ENCODE data around the gene ABCF3. TPM values are rescaled to one million over a fixed set of nuclear protein-coding genes. Genes with fewer than 3 reads are reported as not detected.
"Not testable (repeated sequence)": the region's sequence is repeated elsewhere in the genome, so short reads cannot be mapped to it uniquely, and the experiment has no call there.

The ABCF3 gene
- total RNA-seq, 3 donors from 2014 or later = 60.7 to 79.7 (median 72.3) TPM

DNA sequence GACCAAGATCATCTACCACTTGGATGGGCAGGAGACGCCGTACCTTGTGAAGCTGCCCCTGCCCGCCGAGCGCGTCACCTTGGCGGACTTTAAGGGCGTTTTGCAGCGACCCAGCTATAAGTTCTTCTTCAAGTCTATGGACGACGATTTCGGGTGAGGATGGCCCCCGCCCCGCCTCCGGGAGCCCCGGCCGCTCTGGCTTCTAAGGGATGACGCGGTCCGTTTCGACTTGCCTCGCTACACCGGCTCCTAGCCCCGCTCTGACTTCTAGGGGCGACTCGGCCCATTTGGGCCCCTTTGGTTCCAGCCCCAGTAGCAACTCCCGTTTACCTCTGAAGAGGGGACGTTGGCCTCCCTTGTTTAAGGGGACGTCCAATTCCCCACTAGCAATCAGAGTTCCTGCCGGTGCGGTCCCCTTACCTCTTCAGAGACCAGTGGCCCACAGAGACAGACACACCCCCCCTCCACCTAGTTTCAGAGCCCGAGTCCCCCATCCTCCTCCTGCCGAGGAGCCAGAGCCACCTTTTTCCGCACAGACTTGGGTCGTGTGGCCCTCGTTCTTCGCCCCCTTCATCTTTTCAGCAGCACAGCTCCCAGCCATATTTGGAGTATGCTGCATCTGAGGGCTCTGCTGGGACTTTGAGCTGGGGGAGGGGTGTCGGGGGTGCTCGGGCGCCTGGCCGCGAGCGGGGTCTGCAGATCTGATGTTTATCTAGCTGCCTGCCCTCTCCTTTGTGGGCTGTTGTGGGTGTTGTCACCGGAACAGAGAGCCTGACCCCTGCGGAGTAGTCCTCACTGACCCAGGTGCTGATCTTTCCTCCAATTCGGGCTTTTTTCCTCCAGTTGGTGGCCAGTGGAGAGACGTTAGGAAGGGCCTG lies 30.1 kb upstream of the ABCF3 start:
- peaks cover 17% of the 10 kb centered on the region for H3K4me1 ChIP-seq (ENCODE audit: low read depth)
- intact Hi-C loops (cut with DNase I, micrococcal nuclease) = no loop called here
- ATAC-seq (peak; percentile 42), DNase-seq (peak; percentile 44 to 73 (median 49))
- no peaks in the 10 kb centered on the region for H3K9me3 ChIP-seq
- H3K36me3 ChIP-seq (ENCODE audit: low read depth) = no peaks in the 10 kb centered on the region
- H3K4me3 ChIP-seq = peak overlapping the region; percentile 63
- TF ChIP-seq, protein P1, sequence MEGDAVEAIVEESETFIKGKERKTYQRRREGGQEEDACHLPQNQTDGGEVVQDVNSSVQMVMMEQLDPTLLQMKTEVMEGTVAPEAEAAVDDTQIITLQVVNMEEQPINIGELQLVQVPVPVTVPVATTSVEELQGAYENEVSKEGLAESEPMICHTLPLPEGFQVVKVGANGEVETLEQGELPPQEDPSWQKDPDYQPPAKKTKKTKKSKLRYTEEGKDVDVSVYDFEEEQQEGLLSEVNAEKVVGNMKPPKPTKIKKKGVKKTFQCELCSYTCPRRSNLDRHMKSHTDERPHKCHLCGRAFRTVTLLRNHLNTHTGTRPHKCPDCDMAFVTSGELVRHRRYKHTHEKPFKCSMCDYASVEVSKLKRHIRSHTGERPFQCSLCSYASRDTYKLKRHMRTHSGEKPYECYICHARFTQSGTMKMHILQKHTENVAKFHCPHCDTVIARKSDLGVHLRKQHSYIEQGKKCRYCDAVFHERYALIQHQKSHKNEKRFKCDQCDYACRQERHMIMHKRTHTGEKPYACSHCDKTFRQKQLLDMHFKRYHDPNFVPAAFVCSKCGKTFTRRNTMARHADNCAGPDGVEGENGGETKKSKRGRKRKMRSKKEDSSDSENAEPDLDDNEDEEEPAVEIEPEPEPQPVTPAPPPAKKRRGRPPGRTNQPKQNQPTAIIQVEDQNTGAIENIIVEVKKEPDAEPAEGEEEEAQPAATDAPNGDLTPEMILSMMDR (IDR thresholded peaks at IDR 0.05) = no peak

GRCh38 chr3:184156522-184156955 lies 29.5 kb upstream of the ABCF3 start:
- intact Hi-C loops (cut with DNase I, micrococcal nuclease) = no loop called here
- TF ChIP-seq, protein P1 (IDR thresholded peaks at IDR 0.05) = no peak
- Histone ChIP-seq H3K36me3 (ENCODE audit: low read depth) (no peaks in the 10 kb centered on the region), H3K4me1 (ENCODE audit: low read depth) (peaks cover 17% of the 10 kb centered on the region), H3K4me3 (peak overlapping the region; percentile 63), H3K9me3 (no peaks in the 10 kb centered on the region)
- DNase-seq (peak; percentile 47 to 63 (median 56)), ATAC-seq (peak; percentile 46)

DNA sequence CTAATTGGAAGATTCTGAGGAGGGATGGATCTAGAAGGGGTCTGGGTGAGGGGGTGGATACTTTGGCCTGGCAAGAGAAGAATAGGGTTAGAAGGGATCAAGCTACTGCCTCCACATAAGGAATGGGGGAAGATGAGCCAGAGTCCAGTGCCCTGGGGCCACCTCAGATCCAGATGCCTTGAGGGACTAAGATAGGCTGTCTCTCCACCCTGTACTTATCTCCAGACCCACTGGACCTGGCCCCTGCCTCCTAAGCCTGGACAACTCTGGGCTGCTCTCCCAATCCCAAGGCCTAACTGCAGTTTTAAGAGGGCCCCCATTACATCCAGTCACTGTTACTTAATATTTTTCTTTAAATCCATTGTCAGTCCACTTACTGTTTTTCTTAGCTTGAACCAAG lies 28.8 kb upstream of the ABCF3 start:
- intact Hi-C loops (cut with DNase I, micrococcal nuclease) = no loop called here
- no peak for ATAC-seq
- DNase-seq = no peak
- Histone ChIP-seq H3K36me3 (ENCODE audit: low read depth) (no peaks in the 10 kb centered on the region), H3K4me1 (ENCODE audit: low read depth) (peaks cover 17% of the 10 kb centered on the region), H3K4me3 (no peak overlapping the region), H3K9me3 (no peaks in the 10 kb centered on the region)
- TF ChIP-seq, protein P1 (IDR thresholded peaks at IDR 0.05) = no peak

GRCh38 chr3:184158404-184158803 lies 27.6 kb upstream of the ABCF3 start:
- Histone ChIP-seq H3K4me3 (no peak overlapping the region), H3K36me3 (ENCODE audit: low read depth) (no peaks in the 10 kb centered on the region), H3K4me1 (ENCODE audit: low read depth) (peaks cover 17% of the 10 kb centered on the region), H3K9me3 (no peaks in the 10 kb centered on the region)
- intact Hi-C loops (cut with DNase I, micrococcal nuclease) = no loop called here
- DNase-seq (no peak), ATAC-seq (no peak)
- TF ChIP-seq, protein P1 (IDR thresholded peaks at IDR 0.05) = no peak

DNA sequence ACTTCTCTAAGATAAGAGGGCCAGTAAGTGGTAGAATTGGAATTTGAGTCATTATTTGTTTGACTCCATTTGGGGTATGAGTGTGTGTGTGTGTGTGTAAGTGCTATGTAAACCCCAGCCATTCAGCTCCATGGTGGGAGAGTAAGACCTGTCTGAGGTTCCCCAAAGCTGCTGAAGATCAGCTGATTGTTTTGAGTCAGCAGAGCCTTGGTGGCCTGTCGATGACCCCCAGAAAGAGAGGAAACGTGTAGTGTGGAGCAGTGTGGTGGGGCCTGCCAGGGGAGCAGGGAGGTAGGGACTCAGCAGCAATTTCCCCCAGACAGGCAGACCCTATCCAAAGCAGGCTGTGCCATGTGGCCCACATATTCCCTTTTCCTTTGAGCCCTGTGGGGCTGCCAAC lies 25.5 kb upstream of the ABCF3 start:
- Histone ChIP-seq H3K4me1 (ENCODE audit: low read depth) (peaks cover 17% of the 10 kb centered on the region), H3K4me3 (no peak overlapping the region), H3K36me3 (ENCODE audit: low read depth) (no peaks in the 10 kb centered on the region), H3K9me3 (no peaks in the 10 kb centered on the region)
- DNase-seq = no peak
- intact Hi-C loops (cut with DNase I, micrococcal nuclease) = no loop called here
- TF ChIP-seq, protein P1 (IDR thresholded peaks at IDR 0.05) = no peak
- no peak for ATAC-seq

DNA sequence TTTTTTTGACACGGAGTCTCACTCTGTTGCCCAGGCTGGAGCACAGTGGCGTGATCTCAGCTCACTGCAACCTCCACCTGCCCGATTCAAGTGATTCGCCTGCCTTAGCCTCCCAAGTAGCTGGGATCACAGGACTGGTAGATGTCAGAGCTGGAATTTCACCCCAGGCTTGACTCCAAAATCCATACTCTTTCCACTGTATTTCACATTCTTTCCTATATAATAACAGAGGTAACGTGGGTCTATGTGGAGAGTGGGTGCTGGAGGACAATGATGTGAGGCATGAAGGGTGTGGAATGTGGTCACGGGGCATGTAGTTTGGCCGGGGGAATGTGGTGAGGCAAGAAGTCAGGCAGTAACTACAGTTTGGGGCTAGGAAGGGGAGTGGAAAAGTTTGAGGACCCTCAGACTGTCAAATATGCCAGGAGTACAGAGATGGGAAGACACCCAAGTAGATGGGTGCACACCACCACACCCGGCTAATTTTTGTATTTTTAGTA lies 23.4 kb upstream of the ABCF3 start:
- DNase-seq; H3K4me3 ChIP-seq; H3K36me3 ChIP-seq (ENCODE audit: low read depth); H3K9me3 ChIP-seq; ATAC-seq; H3K4me1 ChIP-seq (ENCODE audit: low read depth); intact Hi-C loops (cut with DNase I, micrococcal nuclease): not testable (repeated sequence)

Measured in mucosa of descending colon (tissue), 3 donors.